Omental fat pad (tissue), 4 donors: Measurements from ENCODE around the gene RAP1GDS1. TPM values are rescaled to one million over a fixed set of nuclear protein-coding genes. Genes with fewer than 3 reads are reported as not detected.

ENCODE experiments used
- ATAC-seq: fragments of 150-250 bp; one replicate; pipeline ENCODE4 v1.9.1; 2016; ENCODE audit warnings: mild to moderate bottlenecking, moderate library complexity; ENCODE audit not compliant: low FRiP score
- DNase-seq: peaks from one replicate; pipeline ENCODE4 v3.0.0-alpha.2; 2019; ENCODE audit warnings: low spot score
- CTCF ChIP-seq, 3 donors: fragments of 450-650 bp; IDR thresholded peaks; one replicate each; pipeline ENCODE4 v1.5.1; 2016 to 2017; ENCODE audit warnings: antibody characterized with exemption in 3 of 3, mild to moderate bottlenecking in 3 of 3, moderate library complexity in 2 of 3
- total RNA-seq, 4 donors: library from RNA; depleted of rRNA; stranded (reverse); fragments of >200 nt; gene quantifications; one replicate each; pipeline ENCODE4 v1.1.0, GENCODE V29; 2016

Gene RAP1GDS1
- total RNA-seq, 4 donors from 2014 or later, result 21.3 to 45.1 (median 34.3) TPM

GRCh38 chr4:98369322-98369721 lies 108.1 kb downstream of the RAP1GDS1 start:
- ATAC-seq (no peak), DNase-seq (no peak)
- no peak for TF ChIP-seq CTCF (IDR thresholded peaks at IDR 0.05)

GRCh38 chr4:98374643-98375042 lies 113.5 kb downstream of the RAP1GDS1 start:
- ATAC-seq (no peak), DNase-seq (no peak)
- TF ChIP-seq CTCF (IDR thresholded peaks at IDR 0.05), result no peak

GRCh38 chr4:98377559-98377958 lies 116.4 kb downstream of the RAP1GDS1 start:
- TF ChIP-seq CTCF (IDR thresholded peaks at IDR 0.05), result no peak
- no peak for ATAC-seq
- no peak for DNase-seq

- no peak for TF ChIP-seq CTCF (IDR thresholded peaks at IDR 0.05)
- DNase-seq (no peak), ATAC-seq (no peak)
These were observed 120.1 kb downstream of the RAP1GDS1 start for GRCh38 chr4:98381306-98381705.

GRCh38 chr4:98383431-98384106 lies 122.4 kb downstream of the RAP1GDS1 start:
- DNase-seq, result no peak
- no peak for ATAC-seq
- no peak for TF ChIP-seq CTCF (IDR thresholded peaks at IDR 0.05)

GRCh38 chr4:98385831-98386230 lies 124.6 kb downstream of the RAP1GDS1 start:
- DNase-seq (no peak), ATAC-seq (no peak)
- no peak for TF ChIP-seq CTCF (IDR thresholded peaks at IDR 0.05)

GRCh38 chr4:98387345-98388026 lies 126.3 kb downstream of the RAP1GDS1 start:
- TF ChIP-seq CTCF (IDR thresholded peaks at IDR 0.05), result no peak
- DNase-seq (no peak), ATAC-seq (no peak)
